ENCODE data around the gene C16orf54.
"Not testable (repeated sequence)": the region's sequence is repeated elsewhere in the genome, so short reads cannot be mapped to it uniquely, and the experiment has no call there.

C16orf54 gene

DNA sequence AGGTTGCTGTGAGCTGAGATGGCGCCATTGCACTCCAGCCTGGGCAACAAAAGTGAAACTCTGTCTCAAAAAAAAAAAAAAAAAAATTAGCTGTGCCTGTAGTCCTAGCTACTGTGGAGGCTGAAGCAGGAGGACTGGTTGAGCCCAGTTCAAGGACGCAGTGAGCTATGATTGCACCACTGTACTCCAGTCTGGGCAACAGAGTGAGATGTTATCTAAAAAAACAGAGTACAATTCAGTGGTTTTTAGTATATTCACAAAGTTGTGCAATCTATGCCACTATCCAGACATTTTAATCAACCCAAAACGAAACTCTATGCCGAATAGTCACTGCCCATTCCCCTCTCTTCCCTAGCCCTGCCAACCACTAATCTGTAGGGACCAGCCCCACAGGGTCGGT is 25.1 kb downstream of the C16orf54 start:
- TF ChIP-seq, protein P1, sequence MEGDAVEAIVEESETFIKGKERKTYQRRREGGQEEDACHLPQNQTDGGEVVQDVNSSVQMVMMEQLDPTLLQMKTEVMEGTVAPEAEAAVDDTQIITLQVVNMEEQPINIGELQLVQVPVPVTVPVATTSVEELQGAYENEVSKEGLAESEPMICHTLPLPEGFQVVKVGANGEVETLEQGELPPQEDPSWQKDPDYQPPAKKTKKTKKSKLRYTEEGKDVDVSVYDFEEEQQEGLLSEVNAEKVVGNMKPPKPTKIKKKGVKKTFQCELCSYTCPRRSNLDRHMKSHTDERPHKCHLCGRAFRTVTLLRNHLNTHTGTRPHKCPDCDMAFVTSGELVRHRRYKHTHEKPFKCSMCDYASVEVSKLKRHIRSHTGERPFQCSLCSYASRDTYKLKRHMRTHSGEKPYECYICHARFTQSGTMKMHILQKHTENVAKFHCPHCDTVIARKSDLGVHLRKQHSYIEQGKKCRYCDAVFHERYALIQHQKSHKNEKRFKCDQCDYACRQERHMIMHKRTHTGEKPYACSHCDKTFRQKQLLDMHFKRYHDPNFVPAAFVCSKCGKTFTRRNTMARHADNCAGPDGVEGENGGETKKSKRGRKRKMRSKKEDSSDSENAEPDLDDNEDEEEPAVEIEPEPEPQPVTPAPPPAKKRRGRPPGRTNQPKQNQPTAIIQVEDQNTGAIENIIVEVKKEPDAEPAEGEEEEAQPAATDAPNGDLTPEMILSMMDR (IDR thresholded peaks at IDR 0.05; ENCODE audit: borderline replicate concordance, insufficient read depth, low read depth, low read length), result no peak
- no peak overlapping the region for H3K4me3 ChIP-seq (ENCODE audit: low read depth, low read length)

DNA sequence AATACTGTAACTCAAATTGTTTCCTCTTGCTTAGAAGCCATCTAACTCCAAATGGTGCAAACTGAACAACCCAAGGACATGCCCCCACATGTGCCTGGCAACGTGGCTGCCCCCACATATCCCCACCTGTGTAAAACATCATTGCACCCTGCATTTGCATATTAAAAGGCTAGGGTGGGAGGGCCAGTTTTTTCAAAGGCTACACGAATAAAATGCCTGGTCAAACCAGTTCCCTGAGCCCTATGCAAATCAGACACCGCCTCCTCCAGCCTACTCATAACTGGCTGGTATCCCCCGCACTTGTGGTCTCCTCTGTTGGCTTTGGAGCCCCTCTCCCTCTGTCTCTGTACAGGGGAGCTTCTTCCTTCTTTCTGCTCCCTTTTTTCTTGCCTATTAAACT is 26.7 kb downstream of the C16orf54 start:
- no peak overlapping the region for H3K4me3 ChIP-seq (ENCODE audit: low read depth, low read length)
- TF ChIP-seq, protein P1 (IDR thresholded peaks at IDR 0.05; ENCODE audit: borderline replicate concordance, insufficient read depth, low read depth, low read length), result no peak

DNA sequence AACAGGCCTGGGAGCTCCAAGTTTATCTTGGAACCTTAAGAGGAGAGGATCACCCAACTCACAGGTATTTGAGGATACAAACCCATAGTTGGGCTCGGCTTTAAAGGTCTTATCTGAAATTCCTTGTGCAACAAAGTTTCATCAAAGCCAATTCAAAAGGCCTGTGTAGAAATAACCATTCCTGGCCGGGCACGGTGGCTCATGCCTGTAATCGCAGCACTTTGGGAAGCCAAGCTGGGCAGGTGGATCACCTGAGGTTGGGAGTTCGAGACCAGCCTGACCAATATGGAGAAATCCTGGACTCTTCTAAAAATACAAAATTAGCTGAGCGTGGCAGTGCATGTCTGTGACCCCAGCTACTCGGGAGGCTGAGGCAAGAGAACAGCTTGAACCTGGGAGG is 28.7 kb downstream of the C16orf54 start:
- TF ChIP-seq, protein P1 (IDR thresholded peaks at IDR 0.05; ENCODE audit: borderline replicate concordance, insufficient read depth, low read depth, low read length), result no peak
- no peak overlapping the region for H3K4me3 ChIP-seq (ENCODE audit: low read depth, low read length)

DNA sequence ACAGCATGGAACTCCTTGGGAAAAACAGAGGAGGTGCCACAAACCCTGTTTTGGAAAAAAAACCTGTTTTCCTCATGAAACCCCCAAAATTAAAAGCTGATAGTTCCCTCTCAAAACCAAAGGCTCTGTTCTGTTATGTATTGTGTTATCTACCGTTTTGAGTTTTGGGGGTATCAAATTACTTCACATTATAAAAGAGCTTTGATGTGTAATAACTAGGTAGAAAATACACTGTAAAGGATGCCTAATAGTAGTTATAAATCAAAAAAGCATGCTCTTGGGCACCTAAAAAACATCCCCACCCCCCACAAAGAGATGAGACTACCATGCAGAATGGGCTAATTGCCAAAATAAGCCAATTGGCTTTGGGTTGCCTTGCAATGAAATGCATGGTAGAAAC is 30.8 kb downstream of the C16orf54 start:
- TF ChIP-seq, protein P1 (IDR thresholded peaks at IDR 0.05; ENCODE audit: borderline replicate concordance, insufficient read depth, low read depth, low read length), result no peak

DNA sequence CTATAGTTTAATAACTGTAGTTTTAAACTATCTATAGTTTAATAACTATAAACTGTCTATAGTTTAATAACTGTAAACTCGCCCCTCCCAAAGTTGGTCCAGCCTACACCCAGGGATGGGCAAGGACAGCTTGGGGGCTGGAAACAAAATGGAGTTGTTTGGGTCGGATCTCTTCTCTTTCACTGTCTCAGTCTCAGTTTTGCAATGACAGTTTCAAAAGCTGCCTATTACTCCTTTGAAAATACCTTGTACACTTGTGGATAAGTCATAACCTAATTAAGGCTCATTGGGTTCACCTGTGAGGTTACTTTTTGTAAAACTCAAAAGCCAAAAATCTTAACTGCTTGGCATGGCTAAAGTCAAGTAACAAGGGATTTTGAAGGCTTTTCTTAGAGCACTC is 31.4 kb downstream of the C16orf54 start:
- TF ChIP-seq, protein P1 (IDR thresholded peaks at IDR 0.05; ENCODE audit: borderline replicate concordance, insufficient read depth, low read depth, low read length), result no peak

More for the DNA sequence above, 30.8 kb downstream of the C16orf54 start:
- no peak overlapping the region for H3K4me3 ChIP-seq (ENCODE audit: low read depth, low read length)

DNA sequence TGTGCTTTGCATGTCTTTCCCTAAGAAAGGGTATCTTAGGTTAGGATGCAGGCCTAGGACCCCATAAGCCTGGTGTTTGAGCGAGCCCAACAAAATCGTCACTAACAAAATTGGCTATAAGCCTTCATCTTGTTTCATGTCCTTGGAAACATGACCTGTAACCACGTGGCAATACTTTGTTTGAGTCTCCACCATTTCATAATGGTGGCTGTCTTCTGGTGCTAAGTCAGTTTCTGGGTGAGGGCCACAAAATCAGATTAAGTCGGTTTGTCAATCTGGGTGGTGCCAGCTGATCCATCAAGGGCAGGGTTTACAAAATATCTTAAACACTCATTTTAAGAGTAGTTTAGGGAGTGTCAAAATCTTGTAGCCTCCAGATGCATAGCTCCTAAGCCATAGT is 33.0 kb downstream of the C16orf54 start:
- TF ChIP-seq, protein P1 (IDR thresholded peaks at IDR 0.05; ENCODE audit: borderline replicate concordance, insufficient read depth, low read depth, low read length), result no peak
- H3K4me3 ChIP-seq (ENCODE audit: low read depth, low read length), result no peak overlapping the region

More for the DNA sequence above, 31.4 kb downstream of the C16orf54 start:
- H3K4me3 ChIP-seq (ENCODE audit: low read depth, low read length), result no peak overlapping the region

DNA sequence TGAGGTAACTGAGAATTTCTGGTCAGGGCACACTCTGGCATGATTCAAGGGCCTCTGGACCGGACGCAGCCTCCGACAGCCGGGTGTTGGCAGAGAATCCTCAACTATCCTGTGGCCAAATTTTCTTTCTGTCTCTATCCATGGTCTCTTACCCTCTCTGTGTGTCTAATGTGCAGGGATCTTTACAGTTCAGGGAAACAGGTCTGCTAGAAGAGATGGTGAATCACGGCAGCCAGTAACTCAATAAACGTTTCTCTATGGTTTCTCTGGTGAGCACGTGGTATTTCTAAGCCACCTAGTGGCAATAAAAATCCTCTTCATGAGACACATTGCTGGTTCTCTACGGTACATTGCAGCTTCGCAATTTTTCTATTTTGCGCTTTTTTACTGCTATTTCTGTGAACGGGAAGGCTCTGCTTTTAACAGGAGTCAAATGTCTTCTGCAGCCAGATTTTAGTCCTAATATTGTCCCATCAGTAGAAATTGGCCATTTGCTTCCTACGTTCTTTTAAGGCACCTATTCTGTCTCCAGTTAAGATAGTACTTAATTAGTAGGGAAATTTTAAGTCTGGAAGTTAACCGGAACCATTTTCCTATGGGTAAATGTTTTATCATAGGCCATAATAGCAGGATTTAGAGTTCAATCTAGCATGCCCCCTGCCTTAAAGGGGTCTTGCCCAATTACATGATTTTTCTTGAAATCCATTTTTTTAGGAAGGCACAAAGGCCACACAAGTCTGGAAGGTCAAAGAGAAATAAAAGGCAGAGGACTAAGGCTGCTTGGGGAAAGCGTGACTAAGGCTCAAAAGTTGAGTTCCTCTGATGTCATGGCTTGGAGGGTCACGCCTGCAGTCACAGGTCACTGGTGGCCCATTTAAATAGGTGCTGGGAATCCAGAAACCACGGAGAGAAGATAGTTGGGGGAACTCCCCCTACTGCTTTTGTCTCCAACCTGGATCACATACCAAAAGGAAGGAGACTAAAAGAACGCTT is 35.3 kb downstream of the C16orf54 start:
- H3K4me3 ChIP-seq (ENCODE audit: low read depth, low read length), result no peak overlapping the region
- TF ChIP-seq, protein P1 (IDR thresholded peaks at IDR 0.05; ENCODE audit: borderline replicate concordance, insufficient read depth, low read depth, low read length), result peak; percentile 58; the same call in 1 of the 2 replicates

DNA sequence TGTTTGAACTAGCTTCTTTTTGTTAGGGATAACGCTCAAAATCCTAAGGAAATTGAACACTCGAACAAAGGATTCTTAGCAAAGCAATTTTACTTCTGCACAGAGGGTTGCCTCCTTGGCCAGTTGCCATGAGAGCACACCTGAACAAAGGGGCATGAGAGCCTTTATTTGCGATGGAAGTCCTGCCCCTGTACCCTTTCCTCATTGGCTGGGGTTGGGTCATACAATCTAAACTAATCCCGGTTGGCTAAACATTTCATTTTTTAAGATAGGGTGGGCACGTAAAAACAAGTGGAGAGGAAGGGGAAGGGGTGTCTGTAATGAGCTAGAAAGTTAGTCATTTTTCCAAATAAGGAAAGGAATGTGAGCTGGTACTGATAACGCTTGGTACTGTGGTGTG is 36.1 kb downstream of the C16orf54 start:
- H3K4me3 ChIP-seq (ENCODE audit: low read depth, low read length), result not testable (repeated sequence)
